Measurements from ENCODE around the gene PLSCR5.
A peak's percentile ranks its signal among the peaks of the same experiment; 100 is the strongest.

The PLSCR5 gene

GRCh38 chr3:146542179-146542578 is 63.0 kb downstream of the PLSCR5 start:
- peaks cover 64% of the 10 kb centered on the region for H3K4me1 Mint-ChIP-seq
- H3K4me3 Mint-ChIP-seq, result peak overlapping the region; percentile 94
- H3K27me3 Mint-ChIP-seq, result no peaks in the 10 kb centered on the region
- no peak overlapping the region for H3K27ac Mint-ChIP-seq
- peaks cover 3% of the 10 kb centered on the region for H3K36me3 Mint-ChIP-seq
- no peaks in the 10 kb centered on the region for H3K9me3 Mint-ChIP-seq

GRCh38 chr3:146540978-146541377 is 64.2 kb downstream of the PLSCR5 start:
- Mint-ChIP-seq H3K36me3 (peaks cover 4% of the 10 kb centered on the region), H3K4me3 (peak overlapping the region; percentile 39), H3K27ac (no peak overlapping the region), H3K27me3 (no peaks in the 10 kb centered on the region), H3K4me1 (peaks cover 62% of the 10 kb centered on the region), H3K9me3 (no peaks in the 10 kb centered on the region)

DNA sequence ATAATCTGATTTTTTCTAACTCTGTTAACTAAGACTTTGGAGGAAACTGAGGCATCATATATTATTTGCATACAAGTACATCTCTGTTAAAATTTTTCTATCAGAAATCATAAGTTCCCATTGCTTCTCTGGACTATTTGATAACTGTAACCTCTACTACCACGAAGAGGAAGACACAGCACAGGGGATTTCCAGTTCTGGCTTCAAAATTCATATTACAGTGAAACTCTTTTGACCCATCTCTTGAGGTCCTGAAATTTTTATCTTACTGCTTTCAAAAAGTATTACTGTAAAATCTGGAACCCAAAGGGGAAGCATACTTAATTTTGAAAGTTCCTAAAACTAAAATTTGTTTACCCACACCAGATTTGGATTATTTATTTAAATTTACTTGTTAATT is 64.9 kb downstream of the PLSCR5 start:
- no peaks in the 10 kb centered on the region for H3K27me3 Mint-ChIP-seq
- H3K4me1 Mint-ChIP-seq, result peaks cover 62% of the 10 kb centered on the region
- H3K9me3 Mint-ChIP-seq, result no peaks in the 10 kb centered on the region
- no peak overlapping the region for H3K27ac Mint-ChIP-seq
- peaks cover 4% of the 10 kb centered on the region for H3K36me3 Mint-ChIP-seq
- no peak overlapping the region for H3K4me3 Mint-ChIP-seq

GRCh38 chr3:146539315-146539714 is 65.8 kb downstream of the PLSCR5 start:
- Mint-ChIP-seq H3K9me3 (no peaks in the 10 kb centered on the region), H3K27ac (no peak overlapping the region), H3K4me1 (peaks cover 65% of the 10 kb centered on the region), H3K4me3 (peak overlapping the region; percentile 15), H3K27me3 (no peaks in the 10 kb centered on the region), H3K36me3 (peaks cover 8% of the 10 kb centered on the region)

DNA sequence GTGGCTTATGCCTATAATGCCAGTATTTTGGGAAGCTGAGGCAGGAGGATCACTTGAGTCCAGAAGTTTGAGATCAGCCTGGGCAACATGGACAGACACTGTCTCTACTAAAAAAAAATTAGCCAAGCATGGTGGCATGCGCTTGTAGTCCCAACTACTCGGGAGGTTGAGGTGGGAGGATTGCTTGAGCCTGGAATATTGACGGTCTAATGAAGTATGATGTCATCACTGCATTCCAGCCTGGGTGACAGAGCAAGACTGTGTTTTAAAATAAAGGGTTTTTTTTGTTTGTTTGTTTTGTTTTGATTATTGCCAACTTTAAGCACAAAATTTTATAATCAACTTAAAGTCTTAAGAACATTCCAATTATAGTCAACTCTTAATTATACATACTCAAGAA is 67.5 kb downstream of the PLSCR5 start:
- peaks cover 12% of the 10 kb centered on the region for H3K36me3 Mint-ChIP-seq
- no peaks in the 10 kb centered on the region for H3K9me3 Mint-ChIP-seq
- no peaks in the 10 kb centered on the region for H3K27me3 Mint-ChIP-seq
- no peak overlapping the region for H3K27ac Mint-ChIP-seq
- peaks cover 58% of the 10 kb centered on the region for H3K4me1 Mint-ChIP-seq
- no peak overlapping the region for H3K4me3 Mint-ChIP-seq

- Mint-ChIP-seq H3K4me3 (no peak overlapping the region), H3K36me3 (peaks cover 10% of the 10 kb centered on the region)
Observed at GRCh38 chr3:146536681-146537080, 68.5 kb downstream of the PLSCR5 start.

More at GRCh38 chr3:146536681-146537080, 68.5 kb downstream of the PLSCR5 start:
- Mint-ChIP-seq H3K4me1 (peaks cover 48% of the 10 kb centered on the region), H3K27me3 (no peaks in the 10 kb centered on the region), H3K9me3 (no peaks in the 10 kb centered on the region), H3K27ac (no peak overlapping the region)
